Muscle of back (tissue), 11 donors: Measurements from ENCODE around the gene CACNA1I. TPM values are rescaled to one million over a fixed set of nuclear protein-coding genes. Genes with fewer than 3 reads are reported as not detected.

ENCODE experiments used
- DNase-seq, 3 donors: peaks; one replicate each; pipeline versions ENCODE4 v3.0.0 to v3.0.0-alpha.2; 2013
- polyA plus RNA-seq, 10 donors: library from polyadenylated mRNA; unstranded; fragments of 120-200 nt; gene quantifications; one replicate each; pipeline ENCODE4 v1.2.1, GENCODE V29; 2013; ENCODE audit not compliant: insufficient read length in 10 of 10

The CACNA1I gene
- polyA plus RNA-seq, 10 donors = 0.07 to 1.2 (median 0.18) TPM

DNA sequence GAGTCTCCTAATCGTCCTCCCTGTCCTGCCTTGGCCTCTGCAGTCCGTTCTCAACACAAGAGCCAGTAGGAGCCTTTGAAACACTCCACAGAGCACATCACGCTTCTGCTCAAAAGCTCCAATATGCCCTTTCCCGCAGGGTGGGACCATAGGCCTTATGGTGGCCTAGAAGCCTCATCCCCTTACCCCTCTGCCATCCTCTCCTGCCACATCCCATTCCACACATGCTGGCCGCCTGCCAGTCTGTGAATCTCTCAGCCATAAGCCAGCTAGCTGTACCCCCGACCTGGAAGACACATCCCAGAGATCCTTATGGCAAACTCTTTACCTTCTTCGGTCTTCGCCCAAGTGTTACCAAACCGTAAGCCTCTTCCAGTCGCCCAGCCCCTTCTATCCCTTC, 165.2 kb downstream of the CACNA1I start:
- no peak for DNase-seq

- peak in 1 of 3 donors; percentile 28 for DNase-seq
Measured at GRCh38 chr22:39738746-39739145, 168.2 kb downstream of the CACNA1I start.

Other genes with a start within 250 kb of the CACNA1I start
- 10 to 100 TPM; 10.4 to 20.2 (median 13.2) TPM for gene SYNGR1, start 220.8 kb upstream of the CACNA1I start, polyA plus RNA-seq
- 10 to 100 TPM; 18.3 to 25.2 (median 21.2) TPM for gene TAB1, start 171.0 kb upstream of the CACNA1I start, polyA plus RNA-seq
- 1 to 10 TPM; 3.3 to 9.3 (median 3.9) TPM for gene MGAT3, start 113.7 kb upstream of the CACNA1I start, polyA plus RNA-seq
- 10 to 100 TPM; 14.3 to 19.0 (median 17.0) TPM for gene MIEF1, start 68.5 kb upstream of the CACNA1I start, polyA plus RNA-seq
- gene ATF4, start 50.2 kb upstream of the CACNA1I start, polyA plus RNA-seq = 100 to 1,000 TPM; 307 to 351 (median 325) TPM
- gene RPS19BP1, start 38.0 kb upstream of the CACNA1I start, polyA plus RNA-seq = 10 to 100 TPM; 41.0 to 60.0 (median 50.7) TPM